Esophagus muscularis mucosa (tissue), 4 donors: ENCODE results near the gene PHKA1.

Experiments
- EP300 ChIP-seq: sonication (generic); formaldehyde crosslinking; IDR thresholded peaks from one replicate; pipeline ENCODE4 v1.6.1; 2017; ENCODE audit warnings: antibody characterized with exemption
- POLR2A ChIP-seq: fragments of 450-650 bp; IDR thresholded peaks from one replicate; pipeline ENCODE4 v1.6.1; 2017; ENCODE audit warnings: antibody characterized with exemption, moderate library complexity, mild to moderate bottlenecking, low read depth
- TF ChIP-seq, protein P1 (sequence below), 3 experiments: fragments of 200-600 bp in 2 of 3; fragments of 450-650 bp in 1 of 3; sonication (generic) in 2 of 3; IDR thresholded peaks; one replicate each; pipeline ENCODE4 v1.5.1; 2017 to 2019; ENCODE audit warnings: antibody characterized with exemption in 3 of 3, mild to moderate bottlenecking in 2 of 3, moderate library complexity in 1 of 3

DNA sequence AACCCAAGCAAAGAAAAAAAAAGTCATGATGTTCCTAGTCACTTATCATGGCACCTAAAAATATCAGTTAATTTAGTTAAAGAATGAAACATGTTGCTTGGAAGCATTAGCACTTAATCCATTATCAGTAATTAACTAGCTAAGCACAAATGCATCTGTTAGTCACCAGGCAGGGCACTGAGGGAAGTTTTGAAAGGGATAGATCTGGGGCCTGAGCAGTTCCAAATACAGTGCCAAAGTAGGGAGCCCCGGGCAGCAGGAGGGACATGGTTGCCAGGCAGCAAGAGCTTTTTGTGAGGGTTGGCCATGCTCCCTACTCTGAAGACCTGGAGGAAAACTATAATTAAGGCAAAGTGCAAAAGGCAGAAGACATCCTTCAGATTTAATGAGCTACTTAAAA lies 62.0 kb downstream of the PHKA1 start:
- TF ChIP-seq, protein P1, sequence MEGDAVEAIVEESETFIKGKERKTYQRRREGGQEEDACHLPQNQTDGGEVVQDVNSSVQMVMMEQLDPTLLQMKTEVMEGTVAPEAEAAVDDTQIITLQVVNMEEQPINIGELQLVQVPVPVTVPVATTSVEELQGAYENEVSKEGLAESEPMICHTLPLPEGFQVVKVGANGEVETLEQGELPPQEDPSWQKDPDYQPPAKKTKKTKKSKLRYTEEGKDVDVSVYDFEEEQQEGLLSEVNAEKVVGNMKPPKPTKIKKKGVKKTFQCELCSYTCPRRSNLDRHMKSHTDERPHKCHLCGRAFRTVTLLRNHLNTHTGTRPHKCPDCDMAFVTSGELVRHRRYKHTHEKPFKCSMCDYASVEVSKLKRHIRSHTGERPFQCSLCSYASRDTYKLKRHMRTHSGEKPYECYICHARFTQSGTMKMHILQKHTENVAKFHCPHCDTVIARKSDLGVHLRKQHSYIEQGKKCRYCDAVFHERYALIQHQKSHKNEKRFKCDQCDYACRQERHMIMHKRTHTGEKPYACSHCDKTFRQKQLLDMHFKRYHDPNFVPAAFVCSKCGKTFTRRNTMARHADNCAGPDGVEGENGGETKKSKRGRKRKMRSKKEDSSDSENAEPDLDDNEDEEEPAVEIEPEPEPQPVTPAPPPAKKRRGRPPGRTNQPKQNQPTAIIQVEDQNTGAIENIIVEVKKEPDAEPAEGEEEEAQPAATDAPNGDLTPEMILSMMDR (IDR thresholded peaks at IDR 0.05), result no peak
- no peak for TF ChIP-seq EP300
- no peak for TF ChIP-seq POLR2A
